A673 (cell line): ENCODE measurements around the gene AGBL4.

Source experiments
- EZH2 ChIP-seq: fragments of 200-600 bp; sonication (generic); IDR thresholded peaks from 2 replicates; pipeline ENCODE4 v1.6.1; 2017; ENCODE audit warnings: borderline replicate concordance, low read depth, mild to moderate bottlenecking, mixed read lengths, antibody characterized with exemption, low read length; ENCODE audit not compliant: poor library complexity, severe bottlenecking
- TF ChIP-seq, protein P1 (sequence below): fragments of 300-800, 200-600 bp; sonication (generic); conservative IDR thresholded peaks from 2 replicates; pipeline ENCODE4 v1.5.1; 2017; ENCODE audit warnings: low read depth, mild to moderate bottlenecking, antibody characterized with exemption, low read length, moderate library complexity, mixed read lengths

DNA sequence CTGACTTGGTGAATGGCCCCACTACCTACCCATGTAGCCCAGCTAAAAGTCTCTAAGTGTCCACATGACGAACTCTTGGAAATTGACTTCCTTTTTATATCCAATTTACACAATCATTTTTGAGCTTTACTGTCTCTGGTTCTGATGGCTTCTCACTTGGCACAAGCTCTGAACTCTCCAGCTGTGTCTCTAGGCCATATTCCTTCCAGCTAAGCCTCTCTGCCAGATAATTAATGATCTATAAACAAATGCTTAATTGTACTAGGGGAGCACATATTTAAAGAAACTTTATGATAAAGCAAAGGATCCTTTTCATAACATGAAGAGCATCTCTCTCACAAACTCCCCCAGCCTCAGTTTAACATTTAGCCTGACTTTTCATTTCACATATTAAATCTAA is 1230.8 kb downstream of the AGBL4 start:
- TF ChIP-seq, protein P1, sequence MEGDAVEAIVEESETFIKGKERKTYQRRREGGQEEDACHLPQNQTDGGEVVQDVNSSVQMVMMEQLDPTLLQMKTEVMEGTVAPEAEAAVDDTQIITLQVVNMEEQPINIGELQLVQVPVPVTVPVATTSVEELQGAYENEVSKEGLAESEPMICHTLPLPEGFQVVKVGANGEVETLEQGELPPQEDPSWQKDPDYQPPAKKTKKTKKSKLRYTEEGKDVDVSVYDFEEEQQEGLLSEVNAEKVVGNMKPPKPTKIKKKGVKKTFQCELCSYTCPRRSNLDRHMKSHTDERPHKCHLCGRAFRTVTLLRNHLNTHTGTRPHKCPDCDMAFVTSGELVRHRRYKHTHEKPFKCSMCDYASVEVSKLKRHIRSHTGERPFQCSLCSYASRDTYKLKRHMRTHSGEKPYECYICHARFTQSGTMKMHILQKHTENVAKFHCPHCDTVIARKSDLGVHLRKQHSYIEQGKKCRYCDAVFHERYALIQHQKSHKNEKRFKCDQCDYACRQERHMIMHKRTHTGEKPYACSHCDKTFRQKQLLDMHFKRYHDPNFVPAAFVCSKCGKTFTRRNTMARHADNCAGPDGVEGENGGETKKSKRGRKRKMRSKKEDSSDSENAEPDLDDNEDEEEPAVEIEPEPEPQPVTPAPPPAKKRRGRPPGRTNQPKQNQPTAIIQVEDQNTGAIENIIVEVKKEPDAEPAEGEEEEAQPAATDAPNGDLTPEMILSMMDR, result no peak
- no peak for TF ChIP-seq EZH2
